Ramos (cell line): ENCODE data around the gene CEP41.

Experiments
- in situ Hi-C: fragments of 300-500 bp; cut with MboI; formaldehyde crosslinking; loops from one replicate; pipeline ENCODE4 v1.14.3; 2022; ENCODE audit warnings: low sequenced_read_pairs; ENCODE audit not compliant: unreplicated experiment

Gene CEP41

DNA sequence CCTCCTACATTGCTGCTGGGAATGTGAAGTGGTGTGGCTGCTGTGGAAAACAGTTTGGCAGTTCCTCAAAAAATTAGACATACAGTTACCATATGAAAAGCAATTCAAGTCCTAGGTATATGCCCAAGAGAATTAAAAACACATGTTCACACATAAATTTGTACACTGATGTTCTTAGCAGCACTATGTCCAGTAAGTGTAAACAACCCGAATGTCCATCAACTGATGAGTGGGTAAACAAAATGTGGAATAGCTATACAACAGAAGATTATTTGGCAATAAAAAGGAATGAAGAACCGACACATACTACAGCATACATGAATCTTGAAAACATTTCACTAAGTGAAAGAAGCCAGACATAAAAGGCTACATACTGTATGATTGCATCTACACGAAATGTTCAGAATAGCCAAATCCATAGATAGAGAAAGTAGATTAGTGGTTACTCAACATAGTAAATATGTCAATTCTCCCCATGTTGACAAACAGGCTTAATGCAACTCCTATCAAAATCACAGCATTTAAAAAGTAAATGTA is 17.2 kb downstream of the CEP41 start:
- in situ Hi-C loops: no loop called here

DNA sequence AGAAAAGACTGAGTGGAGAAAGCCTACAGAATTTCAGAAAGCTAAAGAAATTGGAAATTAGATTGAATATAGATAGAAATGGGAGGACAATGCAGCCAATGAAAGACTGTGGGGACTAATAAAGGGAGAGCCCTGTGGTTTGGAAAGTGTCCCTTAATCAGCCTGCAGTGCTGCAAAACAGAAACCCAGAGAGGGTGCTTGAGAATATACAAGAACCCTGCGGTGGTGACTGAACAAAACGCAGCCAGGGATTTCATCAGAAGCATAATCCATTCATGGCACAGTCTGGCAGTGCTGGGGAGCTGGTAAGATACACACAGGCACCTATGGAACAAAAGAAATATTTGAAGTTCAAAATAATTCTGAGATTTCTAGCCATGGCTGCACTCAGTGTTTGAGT is 19.1 kb downstream of the CEP41 start:
- in situ Hi-C loops: no loop called here

DNA sequence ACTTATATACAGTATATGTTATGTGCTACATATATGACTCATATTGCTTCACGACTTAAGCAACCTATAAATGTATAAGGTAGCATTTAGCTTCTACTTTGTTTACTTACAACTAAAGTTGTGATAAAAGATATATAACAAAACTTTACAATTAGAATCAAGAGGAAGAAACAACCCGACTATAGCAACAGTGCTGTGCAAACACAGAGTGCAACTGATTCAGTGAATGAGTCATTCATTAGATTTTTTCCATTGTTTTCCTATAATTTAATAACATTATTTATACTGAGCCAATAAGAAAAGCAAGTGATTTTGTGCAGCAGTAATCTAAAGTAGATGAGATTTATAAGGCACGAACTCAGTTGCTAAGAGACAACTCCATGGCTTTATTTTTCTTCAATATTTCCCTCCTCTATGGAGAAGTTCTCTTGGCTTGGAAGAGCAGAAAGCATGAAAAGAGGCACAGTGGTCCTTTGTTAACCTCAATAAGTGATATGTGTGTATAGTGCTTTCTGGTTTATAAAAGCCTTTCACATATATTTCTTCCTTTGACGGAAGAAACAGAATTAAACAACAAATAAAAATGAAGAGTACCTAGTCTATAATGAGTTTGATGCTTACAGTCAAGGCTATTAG is 19.8 kb downstream of the CEP41 start:
- in situ Hi-C loops: no loop called here

DNA sequence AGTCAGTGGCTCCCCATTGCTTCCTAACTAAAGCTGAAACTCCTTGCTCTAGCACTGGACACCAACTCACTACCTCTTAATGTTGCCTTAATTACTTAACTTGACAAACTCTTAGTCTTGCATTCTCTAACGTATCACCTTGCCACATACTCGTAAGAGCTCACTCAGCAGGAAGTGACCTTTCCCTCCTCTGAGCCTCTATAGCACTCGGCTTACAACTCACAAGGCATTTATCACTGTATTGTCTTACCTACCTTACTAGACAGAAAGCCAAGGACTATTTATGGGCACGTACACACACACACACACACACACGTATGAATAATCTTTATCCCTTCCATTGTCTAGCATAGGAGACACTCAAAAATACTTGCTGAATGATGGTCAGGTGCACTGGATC is 21.2 kb downstream of the CEP41 start:
- in situ Hi-C loops: no loop called here

DNA sequence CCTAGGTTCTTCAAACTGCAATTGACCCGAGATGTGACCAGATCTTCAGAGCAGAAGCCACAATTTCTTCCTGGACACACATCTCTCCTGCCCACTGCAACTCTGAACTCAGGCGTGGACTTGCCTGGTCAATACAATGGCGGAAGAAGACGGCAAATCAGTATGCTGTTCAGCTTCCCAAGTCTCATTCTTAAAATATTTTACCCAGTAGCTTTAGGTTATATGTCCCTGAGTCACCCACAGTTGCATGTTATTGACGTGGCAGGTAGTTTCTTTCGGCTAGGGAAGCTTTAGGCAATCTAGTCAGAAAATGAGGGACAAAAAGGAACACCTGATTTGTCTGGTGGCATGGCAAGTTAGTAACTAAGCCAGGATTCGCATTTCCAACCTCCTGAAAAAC is 22.5 kb downstream of the CEP41 start:
- in situ Hi-C loops: no loop called here

DNA sequence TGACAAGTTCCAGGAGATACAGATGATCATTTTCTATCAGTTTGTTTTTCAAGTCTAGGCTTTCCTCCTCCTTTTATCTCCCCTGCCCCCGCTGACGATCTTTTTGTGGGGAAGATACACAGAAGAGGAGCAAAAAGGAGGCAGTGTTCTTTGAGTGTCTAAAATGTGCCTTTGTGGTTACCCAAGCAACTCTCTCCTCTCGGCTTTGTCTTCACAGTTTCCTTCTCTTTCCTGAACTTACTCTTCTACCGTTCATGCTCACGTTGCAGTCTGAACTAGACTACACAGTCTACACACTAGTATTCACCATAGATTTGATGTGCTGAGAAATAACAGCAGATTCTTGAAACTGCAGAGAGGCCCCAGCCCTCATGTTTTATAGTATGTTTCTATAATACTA is 23.6 kb downstream of the CEP41 start:
- in situ Hi-C loops: no loop called here

DNA sequence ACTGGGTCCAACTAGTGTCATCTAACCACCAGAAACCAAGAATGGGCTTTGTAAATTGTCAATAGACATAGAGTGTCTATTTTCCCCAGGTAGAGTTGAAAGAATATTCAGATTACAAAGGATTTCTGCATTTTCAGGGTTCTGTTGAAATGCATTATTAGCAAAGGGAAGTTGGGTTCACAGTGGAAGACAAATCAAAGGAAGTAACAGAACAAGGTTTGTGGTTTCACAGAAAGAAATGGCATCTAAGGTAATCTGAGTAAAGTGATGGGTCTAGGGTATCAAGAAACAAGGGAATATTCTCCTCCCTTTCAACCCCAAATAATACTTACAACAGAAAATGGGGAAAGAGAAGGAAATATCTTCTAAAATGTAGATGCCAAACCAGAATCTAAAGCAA is 25.8 kb downstream of the CEP41 start:
- in situ Hi-C loops: no loop called here

DNA sequence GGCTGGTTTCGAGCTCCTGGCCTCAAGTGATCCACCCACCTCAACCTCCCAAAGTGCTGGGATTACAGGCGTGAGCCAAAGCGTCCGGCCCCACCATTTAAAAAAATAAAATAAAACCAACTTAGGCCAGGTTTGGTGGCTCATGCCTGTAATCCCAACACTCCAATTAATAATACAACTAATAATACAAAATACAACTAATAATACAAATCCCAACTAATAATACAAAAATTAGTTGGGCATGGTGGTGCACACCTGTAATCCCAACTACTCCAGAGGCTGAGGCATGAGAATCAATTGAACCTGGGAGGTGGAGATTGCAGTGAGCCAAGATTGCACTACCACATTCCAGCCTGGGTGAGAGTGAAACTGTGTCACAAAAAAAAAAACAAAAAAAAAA is 27.6 kb downstream of the CEP41 start:
- in situ Hi-C loops: no loop called here

DNA sequence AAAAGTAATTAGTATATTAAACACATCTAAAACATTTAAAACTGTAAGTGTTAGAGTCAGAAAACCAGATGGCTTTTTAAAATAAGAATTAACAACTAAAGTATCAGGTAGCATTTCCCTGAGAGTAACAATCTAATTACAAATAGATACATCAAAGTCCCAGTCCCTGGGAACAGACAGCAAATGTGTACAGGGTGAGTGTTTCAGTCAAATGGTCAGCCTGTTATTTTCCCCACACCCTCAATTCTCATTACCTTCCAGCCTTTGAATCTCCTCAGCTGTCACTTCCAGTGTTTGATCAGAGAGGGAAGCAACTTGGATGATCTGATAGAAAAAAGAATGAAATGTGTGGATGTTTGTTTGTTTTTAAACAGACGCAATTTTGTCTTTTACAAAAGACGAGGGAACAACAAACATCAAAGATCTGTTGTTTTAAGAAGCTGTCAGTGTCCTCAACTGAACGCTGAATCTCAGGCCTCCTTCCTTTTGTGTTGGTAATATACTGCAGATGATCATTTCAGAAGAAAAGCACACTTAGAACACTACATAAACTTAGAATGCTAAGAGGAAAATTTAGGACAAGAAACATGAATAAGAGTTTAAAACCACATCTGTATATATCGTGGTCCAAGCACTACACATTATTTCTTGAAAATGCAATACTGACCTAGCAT is 29.8 kb downstream of the CEP41 start:
- in situ Hi-C loops: no loop called here

DNA sequence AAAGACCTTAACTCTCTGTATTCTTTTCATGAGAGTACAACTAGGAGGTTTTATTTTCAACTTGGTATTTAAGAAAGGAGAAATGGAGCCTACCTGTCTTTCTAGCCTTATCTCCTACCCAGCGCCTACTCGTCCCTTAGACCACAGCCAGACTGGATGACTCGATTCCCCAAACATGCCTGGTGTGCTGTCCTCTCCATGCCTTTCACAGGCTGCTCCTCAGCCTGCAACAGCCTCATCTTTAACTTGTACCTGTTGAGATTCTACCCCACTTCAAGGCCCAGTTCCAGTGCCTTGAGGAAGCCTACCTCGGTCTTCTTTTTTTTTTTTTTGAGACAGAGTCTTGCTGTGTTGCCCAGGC is 31.1 kb downstream of the CEP41 start:
- in situ Hi-C loops: no loop called here

DNA sequence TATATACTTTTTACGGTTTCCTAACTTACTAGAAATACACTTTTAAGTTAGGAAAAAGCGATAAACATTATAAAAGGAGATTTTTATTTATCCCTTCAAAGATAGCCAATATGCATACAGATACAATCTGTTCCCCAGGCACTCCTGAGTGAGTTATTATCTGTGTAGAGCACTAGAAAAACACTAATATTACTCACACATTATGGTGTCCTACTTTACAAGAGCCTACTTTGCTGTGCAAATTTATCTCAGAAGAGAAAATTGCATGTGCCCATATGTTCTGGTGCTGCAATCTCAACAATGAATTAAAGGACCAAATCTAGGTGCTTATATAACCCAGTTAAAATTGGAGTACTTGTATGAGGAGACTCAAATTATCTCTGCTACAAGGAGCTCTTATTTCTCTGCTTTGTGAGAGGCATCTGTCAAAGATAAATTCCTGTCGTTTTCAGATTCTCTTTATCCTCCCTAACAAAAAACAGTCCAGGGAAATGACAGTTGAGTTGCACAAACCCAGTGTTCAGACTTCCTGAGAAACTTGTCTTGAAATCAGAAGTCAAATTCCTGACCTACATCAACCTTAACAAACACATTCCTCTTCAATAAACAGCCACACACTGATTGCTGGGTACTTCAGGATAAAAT is 31.6 kb downstream of the CEP41 start:
- in situ Hi-C loops: no loop called here

DNA sequence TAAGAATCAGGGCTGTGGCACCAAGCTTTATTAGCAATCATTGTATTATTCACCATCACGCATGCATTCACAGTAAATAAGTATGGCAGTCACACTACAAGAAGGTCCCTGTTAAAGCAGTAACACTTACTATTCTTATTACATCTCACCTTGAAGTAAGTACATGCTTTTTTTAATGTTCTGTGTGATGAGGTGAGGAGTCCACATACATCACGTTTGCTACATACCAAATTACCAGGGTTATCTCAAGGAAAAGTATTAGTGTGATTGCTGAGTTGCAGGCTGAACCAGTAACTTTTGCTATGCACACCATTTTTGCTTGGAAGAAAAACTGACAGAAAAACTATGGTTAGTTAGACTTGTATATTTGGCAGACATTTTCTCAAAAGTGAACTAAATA is 35.8 kb downstream of the CEP41 start:
- in situ Hi-C loops: no loop called here

DNA sequence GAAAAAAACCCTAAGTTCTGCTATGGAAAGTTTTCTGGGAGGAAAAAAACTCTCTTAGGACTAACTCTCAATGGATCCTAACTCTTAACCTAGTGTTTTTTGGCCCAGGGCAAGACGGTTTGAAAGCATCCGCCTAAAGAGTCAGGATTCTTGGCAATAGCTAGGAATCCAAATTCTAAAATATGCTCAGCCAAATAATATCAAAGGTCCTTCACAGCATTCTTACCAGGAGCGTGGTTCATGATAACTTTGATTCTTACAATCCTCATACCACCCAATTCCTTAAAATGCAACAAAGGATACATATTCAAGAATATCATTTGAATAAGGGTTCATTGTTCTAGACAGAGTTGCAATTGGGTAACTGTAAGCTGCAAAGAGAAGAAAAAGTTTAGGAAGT is 39.2 kb downstream of the CEP41 start:
- in situ Hi-C loops: no loop called here

DNA sequence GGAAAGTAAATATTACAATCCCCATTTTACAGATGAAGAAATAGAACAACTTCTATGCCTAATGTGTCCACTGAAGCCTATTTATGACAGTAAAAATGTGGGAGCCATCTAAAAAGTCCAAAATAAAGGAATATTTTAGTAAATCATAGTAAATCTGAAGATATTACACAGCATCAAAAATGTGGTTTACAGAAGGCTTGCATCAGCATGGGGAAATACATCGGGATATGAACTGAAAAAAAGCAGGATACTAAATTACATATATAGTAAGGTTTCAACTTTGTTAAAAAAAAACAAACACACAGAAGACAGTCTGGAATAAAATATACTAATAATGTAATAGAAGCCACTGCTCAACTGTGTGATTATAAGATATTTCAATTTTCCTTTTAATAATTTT is 39.7 kb downstream of the CEP41 start:
- in situ Hi-C loops: no loop called here

DNA sequence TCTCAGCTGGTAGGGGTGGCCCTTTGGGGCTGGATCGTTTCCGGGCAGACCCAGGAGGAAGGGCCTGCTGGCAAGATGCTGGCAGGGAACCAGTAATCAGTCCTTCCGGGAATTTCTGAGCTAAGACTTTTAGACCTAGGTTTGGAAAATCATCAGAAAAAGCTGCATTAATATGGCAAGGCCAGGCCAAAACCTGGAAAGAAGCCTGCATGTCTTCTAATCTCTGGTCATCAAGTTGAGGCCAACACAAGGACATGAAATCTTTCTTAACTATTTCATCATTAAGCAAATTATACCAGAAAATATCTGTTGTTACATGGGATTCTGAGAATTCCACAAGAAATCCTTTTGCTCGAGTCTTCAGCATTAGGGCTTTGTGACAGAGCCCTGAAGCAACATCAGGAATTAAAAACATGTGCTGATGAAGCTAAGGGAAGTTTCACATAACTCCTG is 40.7 kb downstream of the CEP41 start:
- in situ Hi-C loops: no loop called here

DNA sequence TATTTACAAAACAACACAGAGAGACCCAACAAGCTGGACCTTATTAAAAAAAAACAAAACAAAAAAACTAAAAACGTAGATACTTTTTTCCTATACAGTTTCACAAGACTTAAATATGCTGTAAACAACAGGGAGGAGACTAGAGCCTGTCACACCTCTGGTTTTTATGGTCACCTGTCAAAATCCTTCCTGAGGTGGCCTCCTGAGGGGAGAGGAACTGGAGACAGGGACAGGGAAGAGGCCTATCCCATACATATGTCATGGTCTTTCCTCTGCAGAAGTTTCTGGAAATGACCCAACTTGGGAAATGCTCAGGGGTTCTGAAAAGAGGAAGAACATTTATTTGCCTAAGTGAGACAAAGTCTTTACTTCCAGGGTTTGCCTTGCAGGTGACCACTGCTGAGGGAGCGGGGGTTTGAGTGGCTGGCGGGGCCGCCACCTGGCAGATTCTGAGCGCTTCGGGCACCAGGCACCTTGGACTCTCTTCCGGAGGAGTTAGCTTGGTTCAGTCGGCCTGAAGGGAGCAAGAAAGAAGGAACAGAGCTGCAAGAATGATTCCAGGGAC is 42.2 kb downstream of the CEP41 start:
- in situ Hi-C loops: no loop called here

DNA sequence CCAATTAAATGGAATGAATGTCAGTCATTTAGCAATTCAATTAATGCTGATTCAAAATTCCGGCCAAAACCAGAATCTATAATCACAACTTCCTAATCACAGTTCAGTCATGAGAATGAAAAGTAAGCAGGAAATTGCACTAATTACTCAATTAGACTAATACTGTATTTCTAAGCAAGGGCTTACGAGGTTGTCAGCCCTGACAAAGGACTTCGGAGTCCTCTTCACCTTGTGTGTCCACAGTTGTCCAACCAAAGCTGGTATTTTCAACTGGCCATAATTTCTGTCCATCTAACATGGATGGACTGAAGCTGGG is 43.1 kb downstream of the CEP41 start:
- in situ Hi-C loops: no loop called here

DNA sequence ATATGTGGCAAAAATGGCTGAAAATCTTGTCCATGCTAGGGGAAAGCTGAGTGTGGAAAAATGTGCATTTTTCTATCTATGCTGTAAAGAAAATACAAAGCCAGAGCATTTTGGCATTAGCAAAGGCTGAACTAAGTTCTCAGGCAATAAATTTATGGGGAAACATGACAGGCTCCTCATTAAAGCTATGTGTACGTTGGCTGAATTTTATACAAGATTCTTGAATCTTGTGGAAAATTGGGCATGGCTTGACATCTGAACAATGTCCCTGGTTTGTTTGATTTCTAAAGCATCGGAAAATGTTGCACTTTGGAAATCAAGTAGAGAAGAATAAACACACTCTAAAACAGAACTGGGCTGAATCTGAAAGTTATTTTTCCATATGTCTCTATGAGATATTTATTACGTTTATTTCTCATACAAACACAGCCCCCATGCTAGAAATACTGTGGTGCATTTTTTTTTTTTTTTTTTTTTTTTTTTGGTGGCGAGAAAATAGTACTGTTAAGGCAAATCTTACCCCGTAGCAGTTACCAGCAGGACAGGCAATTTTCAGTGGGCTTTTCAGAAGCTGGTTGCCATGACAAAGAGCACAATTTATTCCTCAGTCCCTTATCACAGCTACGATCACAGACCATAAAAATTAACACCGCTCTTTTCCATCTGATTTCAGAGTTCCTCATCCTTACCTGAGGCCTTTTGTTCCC is 43.6 kb downstream of the CEP41 start:
- in situ Hi-C loops: no loop called here

DNA sequence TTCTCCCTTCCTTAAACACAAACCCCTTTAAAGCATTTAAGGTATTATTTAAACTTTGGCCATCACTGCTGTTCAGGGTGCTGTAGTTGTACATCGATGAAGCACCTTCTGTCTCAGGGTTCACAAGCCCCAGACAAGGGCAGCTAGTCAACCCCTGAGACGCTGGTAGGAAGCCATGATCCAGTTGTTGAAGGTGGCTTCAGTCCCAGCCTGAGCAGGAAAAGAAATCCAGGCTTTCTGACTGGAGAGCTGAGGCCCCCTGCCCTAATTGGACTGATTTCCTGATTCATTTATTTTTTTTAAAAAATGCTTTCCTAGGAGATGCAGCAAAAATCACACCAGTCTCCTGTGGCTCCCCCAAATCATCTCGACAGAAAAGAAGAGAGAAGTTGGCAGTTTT is 44.7 kb downstream of the CEP41 start:
- in situ Hi-C loops: no loop called here

DNA sequence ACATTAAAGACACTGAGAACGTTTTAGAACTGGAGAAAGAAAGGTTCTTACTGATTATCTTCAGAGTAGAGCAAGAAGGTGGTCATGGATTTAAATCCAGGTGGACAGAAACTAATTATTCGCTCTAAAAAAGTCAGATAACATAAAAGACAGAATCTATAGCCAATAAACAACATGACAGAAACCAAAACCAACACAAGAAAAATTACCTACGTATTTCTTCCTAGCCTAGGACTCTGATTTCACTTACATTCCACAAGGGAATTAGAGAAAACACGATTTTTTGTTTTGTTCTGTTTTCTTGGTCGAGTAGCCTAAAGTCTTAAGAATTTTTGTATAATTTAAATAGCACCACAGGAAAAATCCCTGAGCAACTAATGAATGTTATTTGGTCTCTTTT is 45.4 kb downstream of the CEP41 start:
- in situ Hi-C loops: no loop called here
